ENCODE results near the gene SCAF11. TPM values are rescaled to one million over a fixed set of nuclear protein-coding genes. Genes with fewer than 3 reads are reported as not detected.
A peak's percentile ranks its signal among the peaks of the same experiment; 100 is the strongest.
"Not testable (repeated sequence)": the region's sequence is repeated elsewhere in the genome, so short reads cannot be mapped to it uniquely, and the experiment has no call there.

SCAF11 gene, protein sequence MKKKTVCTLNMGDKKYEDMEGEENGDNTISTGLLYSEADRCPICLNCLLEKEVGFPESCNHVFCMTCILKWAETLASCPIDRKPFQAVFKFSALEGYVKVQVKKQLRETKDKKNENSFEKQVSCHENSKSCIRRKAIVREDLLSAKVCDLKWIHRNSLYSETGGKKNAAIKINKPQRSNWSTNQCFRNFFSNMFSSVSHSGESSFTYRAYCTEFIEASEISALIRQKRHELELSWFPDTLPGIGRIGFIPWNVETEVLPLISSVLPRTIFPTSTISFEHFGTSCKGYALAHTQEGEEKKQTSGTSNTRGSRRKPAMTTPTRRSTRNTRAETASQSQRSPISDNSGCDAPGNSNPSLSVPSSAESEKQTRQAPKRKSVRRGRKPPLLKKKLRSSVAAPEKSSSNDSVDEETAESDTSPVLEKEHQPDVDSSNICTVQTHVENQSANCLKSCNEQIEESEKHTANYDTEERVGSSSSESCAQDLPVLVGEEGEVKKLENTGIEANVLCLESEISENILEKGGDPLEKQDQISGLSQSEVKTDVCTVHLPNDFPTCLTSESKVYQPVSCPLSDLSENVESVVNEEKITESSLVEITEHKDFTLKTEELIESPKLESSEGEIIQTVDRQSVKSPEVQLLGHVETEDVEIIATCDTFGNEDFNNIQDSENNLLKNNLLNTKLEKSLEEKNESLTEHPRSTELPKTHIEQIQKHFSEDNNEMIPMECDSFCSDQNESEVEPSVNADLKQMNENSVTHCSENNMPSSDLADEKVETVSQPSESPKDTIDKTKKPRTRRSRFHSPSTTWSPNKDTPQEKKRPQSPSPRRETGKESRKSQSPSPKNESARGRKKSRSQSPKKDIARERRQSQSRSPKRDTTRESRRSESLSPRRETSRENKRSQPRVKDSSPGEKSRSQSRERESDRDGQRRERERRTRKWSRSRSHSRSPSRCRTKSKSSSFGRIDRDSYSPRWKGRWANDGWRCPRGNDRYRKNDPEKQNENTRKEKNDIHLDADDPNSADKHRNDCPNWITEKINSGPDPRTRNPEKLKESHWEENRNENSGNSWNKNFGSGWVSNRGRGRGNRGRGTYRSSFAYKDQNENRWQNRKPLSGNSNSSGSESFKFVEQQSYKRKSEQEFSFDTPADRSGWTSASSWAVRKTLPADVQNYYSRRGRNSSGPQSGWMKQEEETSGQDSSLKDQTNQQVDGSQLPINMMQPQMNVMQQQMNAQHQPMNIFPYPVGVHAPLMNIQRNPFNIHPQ (N-terminal part only)
- total RNA-seq (2021) (105 and 121 TPM in 2 replicates), Bru-seq, nascent RNA (percentile 96 among the genes with signal in this experiment), BruChase-seq, experiment 1, labeled RNA remaining after a 2-hour chase (percentile 94 among the genes with signal in this experiment), BruChase-seq, experiment 2, labeled RNA remaining after a 6-hour chase (percentile 93 among the genes with signal in this experiment)
- long read RNA-seq, full-length matches to known transcripts, result 60 of 125 reads
- long read RNA-seq, partial matches to known transcripts, result 37 of 125 reads
- long read RNA-seq, other reads (novel, unspliced or antisense), result 28 of 125 reads

DNA sequence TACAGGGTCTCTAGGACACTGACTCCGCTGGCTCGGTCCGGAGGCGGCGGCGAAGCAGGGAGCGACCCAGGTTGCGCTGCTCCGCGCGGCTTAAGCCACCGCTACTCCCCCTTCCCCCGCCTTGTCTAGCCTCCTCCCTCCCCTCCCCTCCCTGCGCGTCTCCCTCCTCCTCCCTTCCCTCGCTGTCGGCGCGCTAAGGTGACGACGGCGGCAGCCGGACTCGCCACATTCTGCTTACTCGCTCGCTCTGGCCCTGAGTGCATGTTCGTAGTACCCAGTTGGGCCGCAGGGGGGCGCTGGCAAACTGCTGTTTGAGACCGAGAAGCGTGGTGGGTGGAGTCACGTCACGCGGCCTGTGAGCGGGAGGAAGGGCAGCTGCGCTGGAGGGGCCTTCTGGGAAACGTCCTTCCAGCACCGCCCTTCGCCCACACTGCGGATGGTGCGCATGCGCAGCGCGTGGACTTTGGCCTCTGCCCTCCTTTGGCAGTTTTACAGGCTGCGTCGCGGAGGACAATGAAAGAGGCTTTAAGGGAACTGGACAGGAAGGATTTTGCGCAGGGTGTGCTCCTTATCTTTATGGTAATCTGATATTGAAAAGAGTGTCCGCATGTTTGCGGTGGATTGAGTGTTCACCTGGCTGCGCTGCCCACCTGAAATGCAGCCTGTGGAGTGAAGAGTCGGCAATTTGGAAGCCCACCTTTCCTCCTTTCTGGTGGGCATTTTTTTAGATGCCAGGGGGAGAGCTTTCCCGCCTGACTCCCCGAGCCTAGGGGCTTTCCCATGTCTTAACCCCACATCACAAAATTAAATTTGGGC, at the start of gene SCAF11:
TSS of gene SCAF11 (minus strand) at position 107 of the 816 bp plus-strand sequence. CDS start 26,407 bp downstream, outside the sequence.
- Histone ChIP-seq H3K4me1 (ENCODE audit: insufficient read depth, low read length, poor library complexity, severe bottlenecking) (peaks cover 18% of the 10 kb centered on the region), H3K27ac (ENCODE audit: low read depth, low read length, poor library complexity, severe bottlenecking) (peak within 1 kb of the TSS; percentile 99), H3K27me3 (replicated peaks; ENCODE audit: insufficient read depth, low read depth, low read length, poor library complexity) (no peaks in the 10 kb centered on the region), H3K36me3 (ENCODE audit: insufficient read depth, low read length, poor library complexity, severe bottlenecking) (peaks cover 4% of the 10 kb centered on the region), H3K9me3 (ENCODE audit: low read depth, low read length, poor library complexity, severe bottlenecking) (no peaks in the 10 kb centered on the region), H3K4me3 (ENCODE audit: low read depth, low read length, poor library complexity, severe bottlenecking) (peak within 1 kb of the TSS; percentile 94)
- CTCF ChIA-PET, result no interaction called here
- TF ChIP-seq, protein P1, sequence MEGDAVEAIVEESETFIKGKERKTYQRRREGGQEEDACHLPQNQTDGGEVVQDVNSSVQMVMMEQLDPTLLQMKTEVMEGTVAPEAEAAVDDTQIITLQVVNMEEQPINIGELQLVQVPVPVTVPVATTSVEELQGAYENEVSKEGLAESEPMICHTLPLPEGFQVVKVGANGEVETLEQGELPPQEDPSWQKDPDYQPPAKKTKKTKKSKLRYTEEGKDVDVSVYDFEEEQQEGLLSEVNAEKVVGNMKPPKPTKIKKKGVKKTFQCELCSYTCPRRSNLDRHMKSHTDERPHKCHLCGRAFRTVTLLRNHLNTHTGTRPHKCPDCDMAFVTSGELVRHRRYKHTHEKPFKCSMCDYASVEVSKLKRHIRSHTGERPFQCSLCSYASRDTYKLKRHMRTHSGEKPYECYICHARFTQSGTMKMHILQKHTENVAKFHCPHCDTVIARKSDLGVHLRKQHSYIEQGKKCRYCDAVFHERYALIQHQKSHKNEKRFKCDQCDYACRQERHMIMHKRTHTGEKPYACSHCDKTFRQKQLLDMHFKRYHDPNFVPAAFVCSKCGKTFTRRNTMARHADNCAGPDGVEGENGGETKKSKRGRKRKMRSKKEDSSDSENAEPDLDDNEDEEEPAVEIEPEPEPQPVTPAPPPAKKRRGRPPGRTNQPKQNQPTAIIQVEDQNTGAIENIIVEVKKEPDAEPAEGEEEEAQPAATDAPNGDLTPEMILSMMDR (conservative IDR thresholded peaks at IDR 0.05; ENCODE audit: low read depth, low read length), result peak; percentile 99
- TF ChIP-seq EZH2 (IDR thresholded peaks at IDR 0.05; ENCODE audit: borderline replicate concordance, low read depth, low read length, poor library complexity, severe bottlenecking), result no peak
- DNase-seq (ENCODE audit: low spot score), result peak; percentile 100
- intact Hi-C loops (cut with micrococcal nuclease; ENCODE audit: unreplicated experiment), result loop anchor here (5.0 to 10.0 kb wide), 2 partner anchors 263 to 446 kb away; partner anchors contain the start of gene ARID2
- BruUV-seq (replicated peaks), result TSS peak; percentile 84
- POLR2A ChIA-PET (ENCODE audit: low non-redundant PET), result interaction anchor here (0.6 kb wide), 2 partner anchors 262 to 840 kb away, joined by 3 to 7 read pairs; no protein-coding TSS in a partner anchor

DNA sequence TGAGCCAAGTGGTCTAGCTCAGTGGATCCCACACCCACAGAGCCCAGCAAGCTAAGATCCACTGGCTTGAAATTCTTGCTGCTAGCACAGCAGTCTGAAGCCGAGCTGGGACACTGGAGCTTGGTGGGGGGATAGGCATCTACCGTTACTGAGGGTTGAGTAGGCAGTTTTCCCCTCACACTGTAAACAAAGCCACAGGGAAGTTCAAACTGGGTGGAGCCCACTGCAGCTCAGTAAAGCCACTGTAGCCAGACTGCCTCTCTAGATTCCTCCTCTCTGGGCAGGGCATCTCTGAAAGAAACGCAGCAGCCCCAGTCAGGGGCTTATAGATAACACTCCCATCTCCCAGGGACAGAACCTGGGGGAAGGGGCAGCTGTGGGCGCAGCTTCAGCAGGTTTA, 46.7 kb upstream of the SCAF11 start:
- CTCF ChIA-PET; H3K27me3 ChIP-seq (replicated peaks; ENCODE audit: insufficient read depth, low read depth, low read length, poor library complexity); BruUV-seq (replicated peaks); H3K4me1 ChIP-seq (ENCODE audit: insufficient read depth, low read length, poor library complexity, severe bottlenecking); H3K9me3 ChIP-seq (ENCODE audit: low read depth, low read length, poor library complexity, severe bottlenecking); H3K4me3 ChIP-seq (ENCODE audit: low read depth, low read length, poor library complexity, severe bottlenecking); intact Hi-C loops (cut with micrococcal nuclease; ENCODE audit: unreplicated experiment); POLR2A ChIA-PET (ENCODE audit: low non-redundant PET); H3K27ac ChIP-seq (ENCODE audit: low read depth, low read length, poor library complexity, severe bottlenecking); H3K36me3 ChIP-seq (ENCODE audit: insufficient read depth, low read length, poor library complexity, severe bottlenecking); DNase-seq (ENCODE audit: low spot score): not testable (repeated sequence)

DNA sequence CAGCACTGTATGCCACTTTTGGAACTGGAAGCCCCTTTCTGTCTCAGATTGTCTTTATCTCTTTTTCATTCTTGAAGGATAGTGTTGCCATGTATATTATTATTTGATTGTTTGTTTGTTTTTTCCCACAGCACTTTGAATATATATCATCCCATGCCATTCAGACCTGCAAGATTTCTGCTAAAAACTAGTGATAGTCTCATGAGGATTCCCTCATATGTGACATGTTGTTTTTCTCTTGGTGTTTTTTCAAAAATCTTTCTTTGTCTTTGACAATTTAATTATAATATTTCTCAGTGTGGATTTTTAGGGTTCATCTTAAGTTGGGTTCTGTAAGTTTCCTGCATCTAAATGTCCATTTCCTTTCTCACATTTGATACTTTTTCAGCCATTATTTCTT, 36.8 kb upstream of the SCAF11 start:
- ChIA-PET POLR2A (ENCODE audit: low non-redundant PET) (no interaction called here), CTCF (no interaction called here)
- BruUV-seq (replicated peaks), result no TSS peak
- TF ChIP-seq EZH2 (IDR thresholded peaks at IDR 0.05; ENCODE audit: borderline replicate concordance, low read depth, low read length, poor library complexity, severe bottlenecking), result no peak
- TF ChIP-seq, protein P1 (conservative IDR thresholded peaks at IDR 0.05; ENCODE audit: low read depth, low read length), result no peak
- Histone ChIP-seq H3K27ac (ENCODE audit: low read depth, low read length, poor library complexity, severe bottlenecking) (no peak overlapping the region), H3K36me3 (ENCODE audit: insufficient read depth, low read length, poor library complexity, severe bottlenecking) (no peaks in the 10 kb centered on the region), H3K9me3 (ENCODE audit: low read depth, low read length, poor library complexity, severe bottlenecking) (peaks cover 28% of the 10 kb centered on the region), H3K27me3 (replicated peaks; ENCODE audit: insufficient read depth, low read depth, low read length, poor library complexity) (no peaks in the 10 kb centered on the region), H3K4me1 (ENCODE audit: insufficient read depth, low read length, poor library complexity, severe bottlenecking) (no peaks in the 10 kb centered on the region), H3K4me3 (ENCODE audit: low read depth, low read length, poor library complexity, severe bottlenecking) (no peak overlapping the region)
- intact Hi-C loops (cut with micrococcal nuclease; ENCODE audit: unreplicated experiment), result no loop called here
- DNase-seq (ENCODE audit: low spot score), result no peak
